SU-DHL-6 (cell line): ENCODE measurements around the gene DCDC2C.

Experiments used
- H2AFZ ChIP-seq: fragments of 200-600 bp; sonication (generic); 2 replicates; pipeline ENCODE4 v1.6.1; 2014; ENCODE audit warnings: low read depth, mild to moderate bottlenecking, moderate library complexity, mixed read lengths, antibody characterized with exemption, low read length; ENCODE audit not compliant: severe bottlenecking
- H3F3A ChIP-seq: fragments of 200-600 bp; shearing (Covaris generic); 2 replicates; pipeline ENCODE4 v1.6.0; 2016; ENCODE audit warnings: antibody characterized with exemption, mild to moderate bottlenecking; ENCODE audit not compliant: insufficient read depth
- H3K27ac ChIP-seq: fragments of 200-600 bp; sonication (generic); 2 replicates; pipeline ENCODE4 v1.5.1; 2016; ENCODE audit warnings: low read depth, mild to moderate bottlenecking, low read length, moderate library complexity, mixed read lengths
- H3K27me3 ChIP-seq: fragments of 200-600 bp; sonication (generic), shearing (Covaris generic); 2 replicates; pipeline ENCODE4 v1.6.0; 2014; ENCODE audit warnings: mild to moderate bottlenecking, low read length
- H3K36me3 ChIP-seq: fragments of 200-600 bp; sonication (generic); 2 replicates; pipeline ENCODE4 v1.6.1; 2014; ENCODE audit warnings: mild to moderate bottlenecking, low read length, mixed read lengths
- H3K4me2 ChIP-seq: fragments of 300-600, 200-600 bp; shearing (Covaris generic), sonication (generic); 2 replicates; pipeline ENCODE4 v1.6.0; 2014; ENCODE audit warnings: low read length, low read depth, mild to moderate bottlenecking; ENCODE audit not compliant: poor library complexity, severe bottlenecking
- H3K4me3 ChIP-seq: fragments of 200-600 bp; sonication (generic); 2 replicates; pipeline ENCODE4 v1.5.1; 2014; ENCODE audit warnings: antibody characterized with exemption, low read length, mild to moderate bottlenecking, mixed read lengths; ENCODE audit not compliant: insufficient read depth, poor library complexity, severe bottlenecking
- H3K79me2 ChIP-seq: fragments of 200-600 bp; sonication (generic); 2 replicates; pipeline ENCODE4 v1.6.1; 2014; ENCODE audit warnings: mild to moderate bottlenecking, low read length, moderate library complexity; ENCODE audit not compliant: insufficient read depth
- H3K9ac ChIP-seq: fragments of 200-600 bp; sonication (generic); 2 replicates; pipeline ENCODE4 v1.7.0; 2014; ENCODE audit warnings: mild to moderate bottlenecking, low read length
- H3K9me2 ChIP-seq: fragments of 200-600 bp; sonication (generic); replicated peaks from 2 replicates; pipeline ENCODE4 v1.6.1; 2014; ENCODE audit warnings: low read length; ENCODE audit not compliant: insufficient read depth
- H3K9me3 ChIP-seq: fragments of 200-600 bp; sonication (generic); 2 replicates; pipeline ENCODE4 v1.6.1; 2014; ENCODE audit warnings: low read length, mixed read lengths; ENCODE audit not compliant: insufficient read depth
- H4K20me1 ChIP-seq: fragments of 200-600 bp; sonication (generic); 2 replicates; pipeline ENCODE4 v1.6.1; 2014; ENCODE audit warnings: low read depth, mild to moderate bottlenecking, antibody characterized with exemption, low read length, moderate library complexity, mixed read lengths
- CTCF ChIP-seq: fragments of 200-600 bp; sonication (generic); IDR thresholded peaks from one replicate; pipeline ENCODE4 v1.5.1; 2017; ENCODE audit warnings: antibody characterized with exemption, mild to moderate bottlenecking, low read length, moderate library complexity; ENCODE audit not compliant: insufficient read depth, poor library complexity, severe bottlenecking
- EZH2phosphoT487 ChIP-seq: fragments of 200-600 bp; sonication (generic), shearing (Covaris generic); conservative IDR thresholded peaks from 2 replicates; pipeline ENCODE4 v1.6.1; 2018; ENCODE audit warnings: mild to moderate bottlenecking, antibody characterized with exemption, low read length, moderate library complexity, mixed read lengths

DCDC2C gene

GRCh38 chr2:3777966-3778365 lies 74.6 kb downstream of the DCDC2C start:
- no peak overlapping the region for H3K9ac ChIP-seq
- no peaks in the 10 kb centered on the region for H3K36me3 ChIP-seq
- no peaks in the 10 kb centered on the region for H3K9me3 ChIP-seq
- no peak overlapping the region for H3K27ac ChIP-seq
- no peaks in the 10 kb centered on the region for H3F3A ChIP-seq
- no peak overlapping the region for H3K4me2 ChIP-seq
- no peaks in the 10 kb centered on the region for H3K27me3 ChIP-seq
- no peak overlapping the region for H2AFZ ChIP-seq
- H4K20me1 ChIP-seq: no peaks in the 10 kb centered on the region
- TF ChIP-seq CTCF: no peak
- H3K4me3 ChIP-seq: no peak overlapping the region
- no peaks in the 10 kb centered on the region for H3K9me2 ChIP-seq
- H3K79me2 ChIP-seq: no peaks in the 10 kb centered on the region

- H3K27ac ChIP-seq: no peak overlapping the region
- H2AFZ ChIP-seq: no peak overlapping the region
- H3K4me3 ChIP-seq: no peak overlapping the region
- no peak overlapping the region for H3K9ac ChIP-seq
- no peaks in the 10 kb centered on the region for H3K79me2 ChIP-seq
- TF ChIP-seq EZH2phosphoT487: no peak
- no peak for TF ChIP-seq CTCF
- no peaks in the 10 kb centered on the region for H3K9me3 ChIP-seq
- no peaks in the 10 kb centered on the region for H3K9me2 ChIP-seq
- H4K20me1 ChIP-seq: no peaks in the 10 kb centered on the region
- no peaks in the 10 kb centered on the region for H3K36me3 ChIP-seq
- H3K27me3 ChIP-seq: no peaks in the 10 kb centered on the region
- H3F3A ChIP-seq: no peaks in the 10 kb centered on the region
- H3K4me2 ChIP-seq: no peak overlapping the region
These were observed 75.6 kb downstream of the DCDC2C start for GRCh38 chr2:3778851-3779495.

- H3K9ac ChIP-seq: no peak overlapping the region
- no peaks in the 10 kb centered on the region for H3K9me3 ChIP-seq
- no peak overlapping the region for H3K4me3 ChIP-seq
- no peaks in the 10 kb centered on the region for H3K36me3 ChIP-seq
- H3K4me2 ChIP-seq: no peak overlapping the region
- H3K79me2 ChIP-seq: no peaks in the 10 kb centered on the region
- H3K27ac ChIP-seq: no peak overlapping the region
- TF ChIP-seq CTCF (no peak), EZH2phosphoT487 (no peak)
- H2AFZ ChIP-seq: no peak overlapping the region
- no peaks in the 10 kb centered on the region for H4K20me1 ChIP-seq
- no peaks in the 10 kb centered on the region for H3K27me3 ChIP-seq
- no peaks in the 10 kb centered on the region for H3F3A ChIP-seq
- no peaks in the 10 kb centered on the region for H3K9me2 ChIP-seq
These were observed 76.2 kb downstream of the DCDC2C start for GRCh38 chr2:3779496-3780049.
